K562 (cell line): Measurements from ENCODE around the gene DCAF8. TPM values are rescaled to one million over a fixed set of nuclear protein-coding genes. Genes with fewer than 3 reads are reported as not detected.

ENCODE experiments used
- ETS2 ChIP-seq: IDR thresholded peaks from 2 replicates; pipeline ENCODE4 v1.6.1; 2016; ENCODE audit warnings: borderline replicate concordance, missing genetic modification characterization, mild to moderate bottlenecking, moderate library complexity, missing compliant biosample characterization; ENCODE audit not compliant: poor library complexity, severe bottlenecking
- ILF3 ChIP-seq: fragments of 450-650 bp; IDR thresholded peaks from 2 replicates; pipeline ENCODE4 v1.6.1; 2018; ENCODE audit warnings: antibody characterized with exemption, mild to moderate bottlenecking, moderate library complexity, borderline replicate concordance
- LCOR ChIP-seq: sonication (generic); formaldehyde crosslinking; IDR thresholded peaks from 2 replicates; pipeline ENCODE4 v1.8.0; 2022; ENCODE audit warnings: mild to moderate bottlenecking, missing genetic modification reagents
- PRPF4 ChIP-seq: fragments of 200-400 bp; formaldehyde crosslinking; IDR thresholded peaks from one replicate; pipeline ENCODE4 v1.6.1; 2017; ENCODE audit warnings: low read length, low read depth, mild to moderate bottlenecking; ENCODE audit not compliant: insufficient read depth, poor library complexity, severe bottlenecking
- RUNX1 ChIP-seq: sonication (generic); IDR thresholded peaks from 2 replicates; pipeline ENCODE4 v1.6.1; 2016; ENCODE audit warnings: antibody characterized with exemption, low read depth
- SRSF1 ChIP-seq: fragments of 200-400 bp; formaldehyde crosslinking; IDR thresholded peaks from 2 replicates; pipeline ENCODE4 v1.6.1; 2017; ENCODE audit warnings: mild to moderate bottlenecking, low read depth, low read length, moderate library complexity
- TAF15 ChIP-seq: fragments of 200-400 bp; formaldehyde crosslinking; IDR thresholded peaks from 2 replicates; pipeline ENCODE4 v1.6.1; 2017; ENCODE audit warnings: mild to moderate bottlenecking, low read depth, low read length, moderate library complexity
- TEAD4 ChIP-seq, 2 experiments: sonication (generic) in 1 of 2; formaldehyde crosslinking in 1 of 2; IDR thresholded peaks; 2 replicates each; pipeline versions ENCODE4 v1.6.1 to v1.8.0; 2012 to 2022; ENCODE audit warnings: borderline replicate concordance in 1 of 2, inconsistent platforms in 1 of 2, low read length in 1 of 2, mild to moderate bottlenecking in 1 of 2, missing genetic modification reagents in 1 of 2
- XRCC5 ChIP-seq: fragments of 200-400 bp; formaldehyde crosslinking; IDR thresholded peaks from 2 replicates; pipeline ENCODE4 v1.6.1; 2017; ENCODE audit warnings: low read depth, mild to moderate bottlenecking, low read length
- ZNF347 ChIP-seq: fragments of 450-650 bp; formaldehyde crosslinking; IDR thresholded peaks from 2 replicates; pipeline ENCODE4 v1.4.0; 2020; ENCODE audit warnings: low read depth, mild to moderate bottlenecking, moderate library complexity
- polyA plus RNA-seq, 8 experiments: library from polyadenylated mRNA; depleted of rRNA in 4 of 8; stranded (reverse) in 5 of 8; unstranded in 3 of 8; fragments of >200 nt; fragmentation: Nextera tagmentation in 2 of 8; fragmentation: Illumina TruSeq in 1 of 8; extraction: Ambion mirVana in 2 of 8; extraction: Trizol in 1 of 8; gene quantifications; 2 replicates each; pipeline versions ENCODE4 v1.2.1 to v1.2.3, GENCODE V29; 2011 to 2014; ENCODE audit warnings: inconsistent platforms in 1 of 8, missing spikeins in 1 of 8
- total RNA-seq, 7 experiments: library from RNA; depleted of rRNA in 6 of 7; stranded (reverse); fragments of >200 nt in 6 of 7; fragmentation: Illumina TruSeq in 2 of 7; extraction: Trizol in 2 of 7; gene quantifications; 2 replicates each; pipeline versions ENCODE4 v1.2.1 to v1.2.3, GENCODE V29; 2011 to 2021; ENCODE audit warnings: low replicate concordance in 1 of 7
- TF ChIP-seq, protein P1 (sequence below): fragments of 450-650 bp; formaldehyde crosslinking; conservative IDR thresholded peaks from 2 replicates; pipeline ENCODE4 v1.4.0; 2022; ENCODE audit warnings: mild to moderate bottlenecking, missing genetic modification characterization
- TF ChIP-seq, protein P2 (sequence below): sonication (generic); formaldehyde crosslinking; IDR thresholded peaks from 2 replicates; pipeline ENCODE4 v1.8.0; 2022; ENCODE audit warnings: mild to moderate bottlenecking, missing genetic modification reagents
- TF ChIP-seq, protein P3 (sequence below): fragments of 450-650 bp; formaldehyde crosslinking; IDR thresholded peaks from 2 replicates; pipeline ENCODE4 v1.4.0; 2020; ENCODE audit warnings: mild to moderate bottlenecking, moderate library complexity
- TF ChIP-seq, protein P4 (sequence below), 2 experiments: fragments of 250-450 bp in 1 of 2; fragments of 450-650 bp in 1 of 2; sonication (Bioruptor Pico) in 1 of 2; IDR thresholded peaks; 2 replicates each; pipeline versions ENCODE4 v1.6.1 to v1.8.0; 2016 to 2021; ENCODE audit warnings: mild to moderate bottlenecking in 2 of 2, moderate library complexity in 2 of 2, missing compliant biosample characterization in 1 of 2, missing genetic modification characterization in 1 of 2
- TF ChIP-seq, protein P5 (sequence below): fragments of 450-650 bp; IDR thresholded peaks from 2 replicates; pipeline ENCODE4 v1.6.1; 2017; ENCODE audit warnings: antibody characterized with exemption, mild to moderate bottlenecking

Gene DCAF8
- total and polyA plus RNA-seq, 9 of the 15 experiments (the other 6 are each of a cell fraction or from before 2014, with no cell fraction given): 11.6 to 149 (median 81.3) TPM

DNA sequence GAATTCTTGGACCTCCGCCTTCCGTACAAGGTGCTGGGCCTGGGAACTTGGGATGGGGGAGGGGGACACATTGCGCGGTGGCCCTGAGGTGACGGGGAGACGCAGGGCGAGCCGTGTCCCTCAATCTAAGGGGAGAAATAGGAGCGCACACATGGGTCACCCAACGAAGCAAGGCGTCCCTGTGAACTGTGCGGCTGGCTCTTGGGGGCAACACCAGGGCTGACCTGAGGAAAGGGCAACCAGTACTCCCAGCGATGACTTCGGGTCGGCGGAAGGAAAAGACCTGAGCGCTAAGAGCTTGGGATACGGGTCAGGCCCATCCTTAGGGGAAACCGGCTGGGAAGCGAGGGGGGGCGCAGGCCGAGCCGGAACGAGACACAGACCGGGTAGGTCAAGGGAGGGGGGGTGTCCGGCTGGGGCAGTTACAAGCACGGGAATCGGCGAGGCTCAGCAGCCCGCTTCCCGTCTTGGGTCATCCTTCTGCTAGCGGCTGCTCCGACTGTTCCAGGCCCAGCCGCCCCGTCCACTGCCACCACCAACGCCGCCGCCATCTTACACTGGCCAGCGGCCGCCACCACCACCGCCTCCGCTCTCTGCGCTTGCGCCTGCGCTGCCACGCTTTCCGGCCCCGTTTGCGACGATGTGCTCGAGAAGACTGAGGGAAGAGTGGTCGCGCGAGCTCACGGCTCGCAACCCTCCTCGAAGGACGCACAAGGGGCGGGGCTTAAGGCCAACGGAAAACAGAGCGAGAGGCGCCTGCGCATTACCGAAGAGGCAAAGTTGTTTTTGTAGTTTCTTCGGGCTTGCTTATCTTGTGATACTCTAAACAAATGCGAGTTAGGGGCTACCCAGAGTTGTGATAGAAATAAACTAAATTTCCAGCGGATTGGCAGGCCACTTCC is at the start of gene DCAF8 (continued):
- TF ChIP-seq, protein P1, sequence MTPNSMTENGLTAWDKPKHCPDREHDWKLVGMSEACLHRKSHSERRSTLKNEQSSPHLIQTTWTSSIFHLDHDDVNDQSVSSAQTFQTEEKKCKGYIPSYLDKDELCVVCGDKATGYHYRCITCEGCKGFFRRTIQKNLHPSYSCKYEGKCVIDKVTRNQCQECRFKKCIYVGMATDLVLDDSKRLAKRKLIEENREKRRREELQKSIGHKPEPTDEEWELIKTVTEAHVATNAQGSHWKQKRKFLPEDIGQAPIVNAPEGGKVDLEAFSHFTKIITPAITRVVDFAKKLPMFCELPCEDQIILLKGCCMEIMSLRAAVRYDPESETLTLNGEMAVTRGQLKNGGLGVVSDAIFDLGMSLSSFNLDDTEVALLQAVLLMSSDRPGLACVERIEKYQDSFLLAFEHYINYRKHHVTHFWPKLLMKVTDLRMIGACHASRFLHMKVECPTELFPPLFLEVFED (CRISPR knock-in tag): no peak; the same call in 1 of the 2 replicates
- TF ChIP-seq, protein P2, sequence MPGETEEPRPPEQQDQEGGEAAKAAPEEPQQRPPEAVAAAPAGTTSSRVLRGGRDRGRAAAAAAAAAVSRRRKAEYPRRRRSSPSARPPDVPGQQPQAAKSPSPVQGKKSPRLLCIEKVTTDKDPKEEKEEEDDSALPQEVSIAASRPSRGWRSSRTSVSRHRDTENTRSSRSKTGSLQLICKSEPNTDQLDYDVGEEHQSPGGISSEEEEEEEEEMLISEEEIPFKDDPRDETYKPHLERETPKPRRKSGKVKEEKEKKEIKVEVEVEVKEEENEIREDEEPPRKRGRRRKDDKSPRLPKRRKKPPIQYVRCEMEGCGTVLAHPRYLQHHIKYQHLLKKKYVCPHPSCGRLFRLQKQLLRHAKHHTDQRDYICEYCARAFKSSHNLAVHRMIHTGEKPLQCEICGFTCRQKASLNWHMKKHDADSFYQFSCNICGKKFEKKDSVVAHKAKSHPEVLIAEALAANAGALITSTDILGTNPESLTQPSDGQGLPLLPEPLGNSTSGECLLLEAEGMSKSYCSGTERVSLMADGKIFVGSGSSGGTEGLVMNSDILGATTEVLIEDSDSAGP: no peak
- TF ChIP-seq ZNF347: no peak
- TF ChIP-seq PRPF4: peak; percentile 33
- TF ChIP-seq, protein P3, sequence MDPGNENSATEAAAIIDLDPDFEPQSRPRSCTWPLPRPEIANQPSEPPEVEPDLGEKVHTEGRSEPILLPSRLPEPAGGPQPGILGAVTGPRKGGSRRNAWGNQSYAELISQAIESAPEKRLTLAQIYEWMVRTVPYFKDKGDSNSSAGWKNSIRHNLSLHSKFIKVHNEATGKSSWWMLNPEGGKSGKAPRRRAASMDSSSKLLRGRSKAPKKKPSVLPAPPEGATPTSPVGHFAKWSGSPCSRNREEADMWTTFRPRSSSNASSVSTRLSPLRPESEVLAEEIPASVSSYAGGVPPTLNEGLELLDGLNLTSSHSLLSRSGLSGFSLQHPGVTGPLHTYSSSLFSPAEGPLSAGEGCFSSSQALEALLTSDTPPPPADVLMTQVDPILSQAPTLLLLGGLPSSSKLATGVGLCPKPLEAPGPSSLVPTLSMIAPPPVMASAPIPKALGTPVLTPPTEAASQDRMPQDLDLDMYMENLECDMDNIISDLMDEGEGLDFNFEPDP: no peak
- no peak for TF ChIP-seq ETS2 (tag)
- no peak for TF ChIP-seq RUNX1
- no peak for TF ChIP-seq TEAD4 (IDR thresholded peaks at IDR 0.05; ENCODE audit: low read length)
- no peak for TF ChIP-seq TEAD4 (CRISPR knock-in tag; IDR thresholded peaks at IDR 0.05; ENCODE audit: borderline replicate concordance)
- TF ChIP-seq ILF3: no peak
- TF ChIP-seq SRSF1: no peak
- no peak for TF ChIP-seq TAF15
- TF ChIP-seq LCOR: no peak
- TF ChIP-seq, protein P4, sequence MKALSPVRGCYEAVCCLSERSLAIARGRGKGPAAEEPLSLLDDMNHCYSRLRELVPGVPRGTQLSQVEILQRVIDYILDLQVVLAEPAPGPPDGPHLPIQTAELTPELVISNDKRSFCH (CRISPR knock-in tag; IDR thresholded peaks at IDR 0.05): no peak
- TF ChIP-seq, protein P4 (tag; IDR thresholded peaks at IDR 0.05): peak; percentile 70
- TF ChIP-seq, protein P5, sequence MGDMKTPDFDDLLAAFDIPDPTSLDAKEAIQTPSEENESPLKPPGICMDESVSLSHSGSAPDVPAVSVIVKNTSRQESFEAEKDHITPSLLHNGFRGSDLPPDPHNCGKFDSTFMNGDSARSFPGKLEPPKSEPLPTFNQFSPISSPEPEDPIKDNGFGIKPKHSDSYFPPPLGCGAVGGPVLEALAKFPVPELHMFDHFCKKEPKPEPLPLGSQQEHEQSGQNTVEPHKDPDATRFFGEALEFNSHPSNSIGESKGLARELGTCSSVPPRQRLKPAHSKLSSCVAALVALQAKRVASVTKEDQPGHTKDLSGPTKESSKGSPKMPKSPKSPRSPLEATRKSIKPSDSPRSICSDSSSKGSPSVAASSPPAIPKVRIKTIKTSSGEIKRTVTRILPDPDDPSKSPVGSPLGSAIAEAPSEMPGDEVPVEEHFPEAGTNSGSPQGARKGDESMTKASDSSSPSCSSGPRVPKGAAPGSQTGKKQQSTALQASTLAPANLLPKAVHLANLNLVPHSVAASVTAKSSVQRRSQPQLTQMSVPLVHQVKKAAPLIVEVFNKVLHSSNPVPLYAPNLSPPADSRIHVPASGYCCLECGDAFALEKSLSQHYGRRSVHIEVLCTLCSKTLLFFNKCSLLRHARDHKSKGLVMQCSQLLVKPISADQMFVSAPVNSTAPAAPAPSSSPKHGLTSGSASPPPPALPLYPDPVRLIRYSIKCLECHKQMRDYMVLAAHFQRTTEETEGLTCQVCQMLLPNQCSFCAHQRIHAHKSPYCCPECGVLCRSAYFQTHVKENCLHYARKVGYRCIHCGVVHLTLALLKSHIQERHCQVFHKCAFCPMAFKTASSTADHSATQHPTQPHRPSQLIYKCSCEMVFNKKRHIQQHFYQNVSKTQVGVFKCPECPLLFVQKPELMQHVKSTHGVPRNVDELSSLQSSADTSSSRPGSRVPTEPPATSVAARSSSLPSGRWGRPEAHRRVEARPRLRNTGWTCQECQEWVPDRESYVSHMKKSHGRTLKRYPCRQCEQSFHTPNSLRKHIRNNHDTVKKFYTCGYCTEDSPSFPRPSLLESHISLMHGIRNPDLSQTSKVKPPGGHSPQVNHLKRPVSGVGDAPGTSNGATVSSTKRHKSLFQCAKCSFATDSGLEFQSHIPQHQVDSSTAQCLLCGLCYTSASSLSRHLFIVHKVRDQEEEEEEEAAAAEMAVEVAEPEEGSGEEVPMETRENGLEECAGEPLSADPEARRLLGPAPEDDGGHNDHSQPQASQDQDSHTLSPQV: no peak; the same call in 1 of the 2 replicates
- no peak for TF ChIP-seq XRCC5
